ENCODE results near the gene UBE2J2.

Gene UBE2J2

DNA sequence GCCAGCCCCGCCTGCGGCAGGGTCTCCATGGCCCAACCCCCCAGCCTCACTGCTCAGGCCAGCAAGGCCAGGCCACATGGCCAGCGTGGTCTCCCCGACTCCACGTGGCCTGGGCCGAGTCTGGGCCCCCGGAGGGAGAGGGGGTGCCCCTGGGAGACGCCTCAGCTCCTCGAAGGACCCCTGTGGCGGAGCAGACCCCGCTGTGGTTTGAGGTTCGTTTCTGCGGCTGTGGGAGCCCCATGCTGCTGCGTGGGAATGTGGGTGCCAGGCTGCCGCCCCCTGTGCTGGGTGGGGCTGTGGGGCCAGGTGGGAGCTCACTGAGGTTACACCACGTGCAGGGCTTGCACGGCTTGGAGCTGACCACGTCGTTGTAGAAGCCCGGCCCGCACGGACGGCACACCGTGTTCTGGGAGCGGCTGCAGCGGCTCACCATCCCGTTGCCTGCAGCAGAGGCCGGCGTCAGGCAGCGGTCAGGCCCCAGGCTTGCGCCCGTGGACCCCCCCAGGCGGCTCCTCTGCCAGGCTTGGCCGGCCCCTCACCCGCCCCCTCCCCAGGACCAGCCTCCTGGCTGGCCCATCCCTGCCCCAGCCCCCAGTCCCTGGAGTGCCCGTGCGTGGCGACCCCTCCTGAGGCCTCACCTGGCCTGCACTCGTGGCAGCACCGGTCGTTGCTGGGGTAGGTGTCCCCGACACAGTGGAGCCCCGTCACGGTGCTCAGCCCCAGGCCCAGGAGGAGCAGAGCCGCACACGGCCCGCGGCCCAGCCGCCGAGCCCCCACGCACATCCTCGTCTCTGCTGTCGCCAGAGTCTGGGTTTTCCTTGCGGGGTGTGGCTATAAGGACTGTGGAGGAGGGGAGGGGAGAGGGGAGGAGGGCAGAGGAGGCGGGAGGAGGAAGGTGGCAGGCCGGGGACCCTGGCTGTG, 60.0 kb downstream of the UBE2J2 start, which contains the start of gene TNFRSF4:
Gene TNFRSF4 (minus strand): TSS at position 809 of the 921 bp plus-strand sequence. CDS start 26 bp downstream, at position 783.
- no peak for DNase-seq (ENCODE audit: low read depth, low spot score)

DNA sequence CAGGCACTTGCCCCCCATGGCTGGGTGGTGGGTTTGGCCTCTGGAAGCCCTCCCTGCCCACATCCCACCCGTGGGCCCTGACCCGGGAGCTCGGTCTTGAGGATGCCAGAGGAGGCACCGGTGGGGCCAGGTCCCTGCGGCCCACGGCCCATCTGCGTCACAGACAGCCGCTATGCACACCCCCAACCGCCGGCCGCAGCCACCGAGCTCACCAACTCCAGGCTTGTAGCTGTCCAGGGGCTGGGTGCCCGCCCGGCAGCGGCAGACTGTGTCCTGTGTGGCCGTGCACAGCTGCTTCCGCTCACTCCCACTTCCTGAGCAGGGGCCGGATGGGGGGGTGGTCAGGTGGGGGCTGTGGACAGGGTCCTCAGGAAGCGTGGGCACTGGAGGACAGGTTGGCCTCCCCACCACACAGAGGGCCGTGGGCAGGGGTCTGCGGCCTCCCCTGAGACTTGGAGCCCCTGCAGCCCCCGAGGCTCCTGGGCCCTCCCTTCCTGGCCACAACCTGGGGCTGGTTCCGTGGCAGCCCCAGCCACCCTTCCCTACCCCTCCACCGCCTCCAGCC, 60.8 kb downstream of the UBE2J2 start:
- no peak for DNase-seq (ENCODE audit: low read depth, low spot score)

DNA sequence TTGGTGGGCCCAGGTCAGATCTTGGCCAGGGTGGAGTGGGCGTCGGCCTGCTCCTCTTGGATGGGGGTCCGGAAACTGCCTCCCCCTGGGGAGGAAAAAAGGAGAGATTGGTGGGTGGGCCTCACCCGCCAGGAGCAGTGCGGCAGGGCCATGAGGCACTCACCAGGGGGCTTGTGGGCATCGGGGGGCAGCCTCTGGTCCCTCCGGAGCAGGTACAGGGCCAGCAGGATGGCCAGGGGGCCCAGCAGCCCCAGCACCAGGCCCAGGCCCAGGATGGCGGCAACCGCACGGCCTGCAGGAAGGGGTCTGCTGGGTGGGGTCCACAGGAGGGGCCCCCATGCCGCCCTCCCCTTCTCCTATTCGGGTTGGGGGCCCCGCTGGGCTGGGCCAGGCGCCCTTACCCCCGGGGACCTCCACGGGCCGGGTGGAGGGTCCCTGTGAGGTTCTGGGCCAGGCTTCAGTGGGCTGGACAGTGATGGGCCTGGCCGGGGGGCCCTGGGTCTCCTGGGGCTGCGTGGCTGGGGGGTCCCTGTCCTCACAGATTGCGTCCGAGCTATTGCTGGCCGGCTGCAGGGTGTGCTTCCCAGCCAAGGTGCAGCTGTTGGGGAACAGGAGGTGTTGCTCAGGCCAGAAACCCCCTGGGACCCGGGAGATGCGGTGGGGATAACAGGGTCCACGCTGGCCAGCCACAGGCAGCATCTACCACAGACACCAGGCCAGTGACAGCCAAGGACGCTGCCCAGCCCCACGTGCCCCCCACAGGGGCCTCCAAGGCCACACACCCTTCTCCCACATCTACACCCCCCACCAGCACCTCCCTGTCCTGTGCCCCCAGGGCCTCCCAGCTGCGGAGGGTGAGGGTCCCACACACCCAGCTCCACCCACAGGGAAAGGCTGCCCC, 61.9 kb downstream of the UBE2J2 start:
- DNase-seq (ENCODE audit: low read depth, low spot score) = no peak

DNA sequence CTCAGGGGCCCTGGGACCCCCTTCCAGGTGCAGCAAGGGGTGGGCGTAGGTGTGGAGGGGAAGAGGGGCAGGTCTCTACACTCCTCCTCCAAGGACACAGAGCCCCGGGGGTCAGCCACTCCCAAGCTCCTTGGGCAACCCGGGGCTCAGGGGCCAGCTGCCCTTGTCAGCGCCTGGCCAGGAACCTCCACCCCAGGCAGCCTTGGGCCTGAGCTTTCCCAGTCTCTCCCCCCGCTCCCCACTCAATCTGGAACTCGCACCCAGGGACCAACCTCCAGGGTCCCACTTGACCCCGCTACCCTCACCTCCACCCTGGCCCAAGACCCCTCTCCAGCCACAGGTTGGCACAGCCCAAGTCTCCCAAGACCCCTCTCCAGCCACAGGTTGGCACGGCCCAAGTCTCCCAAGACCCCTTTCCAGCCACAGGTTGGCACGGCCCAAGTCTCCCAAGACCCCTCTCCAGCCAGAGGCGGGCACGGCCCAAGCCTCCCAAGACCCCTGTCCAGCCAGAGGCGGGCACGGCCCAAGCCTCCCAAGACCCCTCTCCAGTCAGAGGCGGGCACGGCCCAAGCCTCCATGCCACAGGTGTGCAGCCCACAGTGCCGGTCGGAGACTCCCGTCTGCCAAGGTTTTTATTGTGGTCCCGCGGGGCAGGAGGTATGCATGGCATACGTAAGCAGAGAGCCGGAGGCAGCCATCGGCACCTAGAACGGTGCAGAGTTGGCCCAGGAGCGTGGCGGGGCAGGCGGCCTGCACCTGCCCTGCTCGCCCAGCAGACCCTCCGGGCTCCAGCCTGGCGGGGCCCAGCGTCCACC, 62.7 kb downstream of the UBE2J2 start:
- no peak for DNase-seq (ENCODE audit: low read depth, low spot score)

DNA sequence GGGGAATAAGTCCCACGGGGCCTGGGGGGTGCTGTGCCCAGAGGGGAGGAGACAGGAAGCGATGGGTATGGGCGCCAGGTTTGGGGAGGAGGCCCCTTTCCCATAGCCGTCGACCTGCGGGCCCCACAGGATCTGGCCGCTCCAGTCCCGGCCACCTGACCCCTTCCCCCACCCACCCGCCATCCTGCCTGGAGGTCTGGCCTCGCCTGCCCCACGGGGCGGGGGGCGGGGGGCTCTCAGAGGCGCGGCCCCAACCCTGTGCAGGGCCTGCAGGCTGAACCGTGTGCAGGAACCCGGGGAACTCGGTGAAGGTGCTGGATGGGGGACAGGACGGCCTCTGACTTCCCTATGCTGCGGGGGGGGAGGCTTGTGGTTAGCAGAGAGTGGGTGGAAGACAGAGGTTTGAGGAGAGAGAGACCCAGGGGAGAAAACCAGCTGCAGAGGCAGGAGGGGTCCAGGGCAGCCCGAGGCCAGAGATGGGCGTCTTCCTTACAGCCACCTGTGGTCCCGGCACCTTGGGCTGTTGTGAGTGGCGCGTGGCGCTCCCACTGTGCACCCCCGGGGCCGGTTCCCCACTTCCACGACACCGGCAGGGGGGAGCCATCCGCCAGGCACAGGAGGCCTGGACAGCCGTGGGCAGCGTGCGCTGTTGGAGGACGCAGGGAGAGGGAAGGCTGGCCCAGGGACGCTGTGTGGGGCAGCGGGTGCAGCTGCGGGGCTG, 64.8 kb downstream of the UBE2J2 start:
- DNase-seq (ENCODE audit: low read depth, low spot score) = no peak

- no peak for DNase-seq (ENCODE audit: low read depth, low spot score)
These were observed 66.1 kb downstream of the UBE2J2 start for GRCh38 chr1:1207571-1207892.

- no peak for DNase-seq (ENCODE audit: low read depth, low spot score)
These were observed 66.6 kb downstream of the UBE2J2 start for GRCh38 chr1:1206966-1207531.

GRCh38 chr1:1206376-1206965, 67.2 kb downstream of the UBE2J2 start, which contains the start of gene TNFRSF18:
Gene TNFRSF18, minus strand, starts transcription at chr1:1206592. Its CDS starts 21 bp downstream, at chr1:1206571.
- DNase-seq (ENCODE audit: low read depth, low spot score) = no peak

GRCh38 chr1:1205769-1206375, 67.8 kb downstream of the UBE2J2 start:
- DNase-seq (ENCODE audit: low read depth, low spot score) = no peak

GRCh38 chr1:1204998-1205768, 68.5 kb downstream of the UBE2J2 start:
- no peak for DNase-seq (ENCODE audit: low read depth, low spot score)

GRCh38 chr1:1204425-1204920, 69.2 kb downstream of the UBE2J2 start:
- DNase-seq (ENCODE audit: low read depth, low spot score) = no peak

Data from brain pericyte (primary cell).